ENCODE results near the gene CNTROB. TPM values are rescaled to one million over a fixed set of nuclear protein-coding genes. Genes with fewer than 3 reads are reported as not detected.

The CNTROB gene
- total RNA-seq, 4 donors from 2014 or later = 22.7 to 62.1 (median 31.6) TPM

DNA sequence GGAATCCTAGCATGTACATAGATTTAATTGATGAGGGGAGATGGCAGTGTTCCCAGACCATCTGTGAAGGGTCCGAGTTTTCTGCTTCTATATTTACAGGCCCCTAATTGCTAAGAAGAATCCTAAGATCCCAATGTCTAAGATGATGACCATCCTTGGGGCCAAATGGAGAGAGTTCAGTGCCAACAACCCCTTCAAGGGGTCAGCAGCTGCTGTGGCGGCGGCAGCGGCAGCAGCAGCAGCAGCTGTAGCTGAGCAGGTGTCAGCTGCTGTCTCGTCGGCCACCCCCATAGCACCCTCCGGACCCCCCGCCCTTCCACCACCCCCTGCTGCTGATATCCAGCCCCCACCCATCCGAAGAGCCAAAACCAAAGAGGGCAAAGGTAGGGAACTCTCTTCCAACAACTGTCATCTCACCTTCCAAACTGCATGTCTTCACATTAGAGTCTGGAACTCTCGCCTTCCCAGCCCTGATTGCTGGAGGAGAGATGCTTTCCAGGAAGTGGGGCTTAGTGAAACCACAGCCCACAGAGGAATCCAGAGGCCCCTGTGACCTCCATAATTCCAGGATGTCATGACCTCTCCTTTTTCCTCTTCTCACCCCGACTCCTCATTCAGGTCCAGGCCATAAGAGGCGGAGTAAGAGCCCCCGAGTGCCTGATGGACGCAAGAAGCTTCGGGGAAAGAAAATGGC lies 38.7 kb upstream of the CNTROB start:
- intact Hi-C loops (cut with DNase I; ENCODE audit: low total_unique reads) = loop anchor here (5.0 kb wide), 1 partner anchor 36 kb away; the partner anchor contains the start of genes CYB5D1, NAA38 and TMEM88
- H3K9me3 ChIP-seq = no peaks in the 10 kb centered on the region
- H3K4me3 ChIP-seq = no peak overlapping the region
- WGBS, 2 donors (ENCODE audit: low coverage in 1 of 2) = 88% methylated on average over 15 of the region's 15 CpGs; no CpG with 5 or more reads in 1 of the 2 donors
- TF ChIP-seq, protein P1, sequence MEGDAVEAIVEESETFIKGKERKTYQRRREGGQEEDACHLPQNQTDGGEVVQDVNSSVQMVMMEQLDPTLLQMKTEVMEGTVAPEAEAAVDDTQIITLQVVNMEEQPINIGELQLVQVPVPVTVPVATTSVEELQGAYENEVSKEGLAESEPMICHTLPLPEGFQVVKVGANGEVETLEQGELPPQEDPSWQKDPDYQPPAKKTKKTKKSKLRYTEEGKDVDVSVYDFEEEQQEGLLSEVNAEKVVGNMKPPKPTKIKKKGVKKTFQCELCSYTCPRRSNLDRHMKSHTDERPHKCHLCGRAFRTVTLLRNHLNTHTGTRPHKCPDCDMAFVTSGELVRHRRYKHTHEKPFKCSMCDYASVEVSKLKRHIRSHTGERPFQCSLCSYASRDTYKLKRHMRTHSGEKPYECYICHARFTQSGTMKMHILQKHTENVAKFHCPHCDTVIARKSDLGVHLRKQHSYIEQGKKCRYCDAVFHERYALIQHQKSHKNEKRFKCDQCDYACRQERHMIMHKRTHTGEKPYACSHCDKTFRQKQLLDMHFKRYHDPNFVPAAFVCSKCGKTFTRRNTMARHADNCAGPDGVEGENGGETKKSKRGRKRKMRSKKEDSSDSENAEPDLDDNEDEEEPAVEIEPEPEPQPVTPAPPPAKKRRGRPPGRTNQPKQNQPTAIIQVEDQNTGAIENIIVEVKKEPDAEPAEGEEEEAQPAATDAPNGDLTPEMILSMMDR (IDR thresholded peaks at IDR 0.05) = no peak
- no peak for TF ChIP-seq POLR2A (IDR thresholded peaks at IDR 0.05)
- TF ChIP-seq EP300 (IDR thresholded peaks at IDR 0.05; ENCODE audit: low read depth) = no peak
- TF ChIP-seq POLR2AphosphoS5 (IDR thresholded peaks at IDR 0.05) = no peak
- peaks cover 18 to 19% (median 19%) of the 10 kb centered on the region in 4 donors for H3K4me1 ChIP-seq
- in situ Hi-C loops (cut with MboI; ENCODE audit: low pct_ligation_motif_present in 1 of 4, low pct_unique_long_range_greater_than_20kb in 1 of 4, low sequenced_read_pairs in 3 of 4) = no loop called here
- no peaks in the 10 kb centered on the region for H3K27me3 ChIP-seq
- peaks cover 0 to 34% (median 11%) of the 10 kb centered on the region in 4 donors for H3K36me3 ChIP-seq
- H3K27ac ChIP-seq = no peak overlapping the region
- no peak for DNase-seq

DNA sequence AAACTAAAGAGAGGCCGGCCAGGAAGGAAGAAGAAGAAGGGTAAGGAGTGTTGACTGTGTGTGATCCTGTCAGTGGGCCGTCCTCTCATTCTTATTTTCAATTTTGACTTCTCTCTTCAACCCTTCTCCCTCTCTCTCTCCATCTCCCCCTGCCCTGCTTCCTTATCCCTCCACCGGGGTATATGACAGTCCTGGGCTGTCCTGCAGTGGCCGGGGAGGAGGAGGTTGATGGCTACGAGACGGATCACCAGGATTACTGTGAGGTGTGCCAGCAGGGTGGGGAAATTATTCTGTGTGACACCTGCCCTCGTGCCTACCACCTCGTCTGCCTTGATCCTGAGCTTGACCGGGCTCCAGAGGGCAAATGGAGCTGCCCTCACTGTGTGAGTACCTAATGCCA lies 37.8 kb upstream of the CNTROB start:
- no peak for DNase-seq
- TF ChIP-seq, protein P1 (IDR thresholded peaks at IDR 0.05) = no peak
- TF ChIP-seq EP300 (IDR thresholded peaks at IDR 0.05; ENCODE audit: low read depth) = no peak
- no peak for TF ChIP-seq POLR2A (IDR thresholded peaks at IDR 0.05)
- TF ChIP-seq POLR2AphosphoS5 (IDR thresholded peaks at IDR 0.05) = no peak
- peaks cover 9 to 11% (median 10%) of the 10 kb centered on the region in 4 donors for H3K4me1 ChIP-seq
- 85 to 91% methylated on average over 4 to 9 of the region's 9 CpGs for WGBS, 2 donors (ENCODE audit: low coverage in 1 of 2)
- H3K27me3 ChIP-seq = no peaks in the 10 kb centered on the region
- H3K4me3 ChIP-seq = no peak overlapping the region
- H3K36me3 ChIP-seq = peaks cover 0 to 34% (median 14%) of the 10 kb centered on the region in 4 donors
- H3K9me3 ChIP-seq = no peaks in the 10 kb centered on the region
- no peak overlapping the region for H3K27ac ChIP-seq
- intact Hi-C loops (cut with DNase I; ENCODE audit: low total_unique reads) = loop anchor here (5.0 kb wide), 1 partner anchor 37 kb away; the partner anchor contains the start of genes CYB5D1, NAA38 and TMEM88
- in situ Hi-C loops (cut with MboI; ENCODE audit: low pct_ligation_motif_present in 1 of 4, low pct_unique_long_range_greater_than_20kb in 1 of 4, low sequenced_read_pairs in 3 of 4) = no loop called here

DNA sequence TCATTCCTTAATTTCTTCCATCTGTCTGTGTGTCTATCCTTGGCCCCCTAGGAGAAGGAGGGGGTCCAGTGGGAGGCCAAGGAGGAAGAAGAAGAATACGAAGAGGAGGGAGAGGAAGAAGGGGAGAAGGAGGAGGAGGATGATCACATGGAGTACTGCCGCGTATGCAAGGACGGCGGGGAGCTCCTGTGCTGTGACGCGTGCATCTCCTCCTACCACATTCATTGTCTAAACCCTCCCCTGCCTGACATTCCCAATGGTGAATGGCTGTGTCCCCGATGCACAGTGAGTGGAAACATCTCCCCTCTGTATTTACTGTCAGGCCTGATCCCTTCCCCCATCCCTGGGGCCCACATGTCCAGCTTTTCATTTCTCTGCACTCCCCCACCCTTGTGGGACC lies 37.1 kb upstream of the CNTROB start:
- Histone ChIP-seq H3K36me3 (peaks cover 0 to 39% (median 17%) of the 10 kb centered on the region in 4 donors), H3K9me3 (no peaks in the 10 kb centered on the region), H3K27ac (no peak overlapping the region), H3K27me3 (no peaks in the 10 kb centered on the region), H3K4me1 (peaks cover 3 to 4% (median 3%) of the 10 kb centered on the region in 4 donors), H3K4me3 (no peak overlapping the region)
- intact Hi-C loops (cut with DNase I; ENCODE audit: low total_unique reads) (loop anchor here (5.0 kb wide), 1 partner anchor 38 kb away; the partner anchor contains the start of genes CYB5D1, NAA38 and TMEM88), in situ Hi-C loops (cut with MboI; ENCODE audit: low pct_ligation_motif_present in 1 of 4, low pct_unique_long_range_greater_than_20kb in 1 of 4, low sequenced_read_pairs in 3 of 4) (no loop called here)
- WGBS, 2 donors (ENCODE audit: low coverage in 1 of 2) = 77 to 85% methylated on average over 5 to 8 of the region's 8 CpGs
- TF ChIP-seq POLR2A (IDR thresholded peaks at IDR 0.05) (no peak), EP300 (IDR thresholded peaks at IDR 0.05; ENCODE audit: low read depth) (no peak), POLR2AphosphoS5 (IDR thresholded peaks at IDR 0.05) (no peak)
- TF ChIP-seq, protein P1 (IDR thresholded peaks at IDR 0.05) = no peak
- DNase-seq = no peak

DNA sequence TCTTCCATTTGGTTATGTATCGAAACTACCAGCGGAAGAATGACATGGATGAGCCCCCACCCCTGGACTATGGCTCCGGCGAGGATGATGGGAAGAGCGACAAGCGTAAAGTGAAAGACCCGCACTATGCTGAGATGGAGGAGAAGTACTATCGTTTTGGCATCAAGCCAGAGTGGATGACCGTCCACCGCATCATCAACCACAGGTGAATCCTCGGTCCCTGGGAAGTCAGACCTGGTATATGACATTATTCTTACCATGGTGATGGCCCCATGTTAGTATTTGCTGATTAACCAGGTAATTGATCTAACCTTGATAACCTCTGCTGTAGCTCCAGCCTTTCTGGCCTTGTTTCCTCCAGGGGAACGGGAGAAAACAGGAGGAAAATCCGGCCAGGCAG lies 34.9 kb upstream of the CNTROB start:
- Histone ChIP-seq H3K4me3 (no peak overlapping the region), H3K27me3 (no peaks in the 10 kb centered on the region), H3K9me3 (no peaks in the 10 kb centered on the region), H3K4me1 (no peaks in the 10 kb centered on the region), H3K36me3 (peaks cover 0 to 47% (median 23%) of the 10 kb centered on the region in 4 donors), H3K27ac (no peak overlapping the region)
- in situ Hi-C loops (cut with MboI; ENCODE audit: low pct_ligation_motif_present in 1 of 4, low pct_unique_long_range_greater_than_20kb in 1 of 4, low sequenced_read_pairs in 3 of 4) = no loop called here
- intact Hi-C loops (cut with DNase I; ENCODE audit: low total_unique reads) = no loop called here
- 72 to 91% methylated on average over 7 to 13 of the region's 13 CpGs for WGBS, 2 donors (ENCODE audit: low coverage in 1 of 2)
- TF ChIP-seq POLR2A (IDR thresholded peaks at IDR 0.05) (no peak), EP300 (IDR thresholded peaks at IDR 0.05; ENCODE audit: low read depth) (no peak), POLR2AphosphoS5 (IDR thresholded peaks at IDR 0.05) (no peak)
- TF ChIP-seq, protein P1 (IDR thresholded peaks at IDR 0.05) = no peak
- DNase-seq = no peak

Data from transverse colon (tissue), 4 donors.